Measurements from ENCODE around the gene FGD6. TPM values are rescaled to one million over a fixed set of nuclear protein-coding genes. Genes with fewer than 3 reads are reported as not detected.

Gene FGD6
- polyA plus RNA-seq, 1 donor (not counting 4 experiments of a cell fraction or from before 2014, with no cell fraction given): 54.2 TPM

- Histone ChIP-seq H3K4me2 (ENCODE audit: control insufficient read depth, extremely low read depth, insufficient read depth, low read depth, low read length) (no peak overlapping the region), H3K27me3 (ENCODE audit: control insufficient read depth, extremely low read depth, insufficient read depth, low read length) (no peaks in the 10 kb centered on the region), H3K9me1 (ENCODE audit: control insufficient read depth, extremely low read depth, insufficient read depth, low read length) (no peaks in the 10 kb centered on the region), H3K4me3 (ENCODE audit: control insufficient read depth in 2 of 3, extremely low read depth in 1 of 3, insufficient read depth in 2 of 3, low read depth in 1 of 3, low read length in 3 of 3) (no peak overlapping the region), H3K79me2 (ENCODE audit: control insufficient read depth, insufficient read depth, low read length) (peaks cover 20% of the 10 kb centered on the region), H4K20me1 (ENCODE audit: control insufficient read depth, extremely low read depth, insufficient read depth, low read length) (no peaks in the 10 kb centered on the region), H3K36me3 (ENCODE audit: control insufficient read depth in 2 of 2, extremely low read depth in 1 of 2, insufficient read depth in 2 of 2, low read length in 2 of 2) (peaks cover 37 to 50% of the 10 kb centered on the region in 2 experiments), H2AFZ (ENCODE audit: control insufficient read depth, low read length) (no peak overlapping the region), H3K4me1 (ENCODE audit: control insufficient read depth, extremely low read depth, insufficient read depth, low read length) (peaks cover 11% of the 10 kb centered on the region), H3K27ac (ENCODE audit: control insufficient read depth, insufficient read depth, low read length) (peak overlapping the region; percentile 1), H3K9me3 (ENCODE audit: control insufficient read depth, low read depth, low read length) (no peaks in the 10 kb centered on the region), H3K9ac (ENCODE audit: control insufficient read depth, extremely low read depth, insufficient read depth, low read length) (no peak overlapping the region)
- FAIRE-seq (no peak), DNase-seq (ENCODE audit: low read depth, low spot score) (no peak)
- TF ChIP-seq EZH2 (IDR thresholded peaks at IDR 0.05; ENCODE audit: low read length) (no peak), CTCF (optimal IDR thresholded peaks at IDR 0.05 in 1 of 3, IDR thresholded peaks at IDR 0.05 in 1 of 3, conservative IDR thresholded peaks at IDR 0.05 in 1 of 3; ENCODE audit: extremely low read depth in 1 of 3, insufficient read depth in 2 of 3, low read length in 3 of 3) (no peak)
- dilution Hi-C loops (cut with MboI; ENCODE audit: extremely low pct_ligation_motif_present, low sequenced_read_pairs): no loop called here
Observed at GRCh38 chr12:95105540-95105939, 111.7 kb downstream of the FGD6 start.

- Histone ChIP-seq H3K79me2 (ENCODE audit: control insufficient read depth, insufficient read depth, low read length) (peaks cover 21% of the 10 kb centered on the region), H3K4me2 (ENCODE audit: control insufficient read depth, extremely low read depth, insufficient read depth, low read depth, low read length) (no peak overlapping the region), H3K27ac (ENCODE audit: control insufficient read depth, insufficient read depth, low read length) (peak overlapping the region; percentile 1), H4K20me1 (ENCODE audit: control insufficient read depth, extremely low read depth, insufficient read depth, low read length) (no peaks in the 10 kb centered on the region), H3K9me1 (ENCODE audit: control insufficient read depth, extremely low read depth, insufficient read depth, low read length) (no peaks in the 10 kb centered on the region), H3K9ac (ENCODE audit: control insufficient read depth, extremely low read depth, insufficient read depth, low read length) (no peak overlapping the region), H3K27me3 (ENCODE audit: control insufficient read depth, extremely low read depth, insufficient read depth, low read length) (no peaks in the 10 kb centered on the region), H3K36me3 (ENCODE audit: control insufficient read depth in 2 of 2, extremely low read depth in 1 of 2, insufficient read depth in 2 of 2, low read length in 2 of 2) (peaks cover 42 to 53% of the 10 kb centered on the region in 2 experiments), H3K4me3 (ENCODE audit: control insufficient read depth in 2 of 3, extremely low read depth in 1 of 3, insufficient read depth in 2 of 3, low read depth in 1 of 3, low read length in 3 of 3) (no peak overlapping the region), H3K4me1 (ENCODE audit: control insufficient read depth, extremely low read depth, insufficient read depth, low read length) (peaks cover 11% of the 10 kb centered on the region), H2AFZ (ENCODE audit: control insufficient read depth, low read length) (no peak overlapping the region), H3K9me3 (ENCODE audit: control insufficient read depth, low read depth, low read length) (no peaks in the 10 kb centered on the region)
- dilution Hi-C loops (cut with MboI; ENCODE audit: extremely low pct_ligation_motif_present, low sequenced_read_pairs): no loop called here
- TF ChIP-seq CTCF (optimal IDR thresholded peaks at IDR 0.05 in 1 of 3, IDR thresholded peaks at IDR 0.05 in 1 of 3, conservative IDR thresholded peaks at IDR 0.05 in 1 of 3; ENCODE audit: extremely low read depth in 1 of 3, insufficient read depth in 2 of 3, low read length in 3 of 3) (no peak), EZH2 (IDR thresholded peaks at IDR 0.05; ENCODE audit: low read length) (no peak)
- FAIRE-seq: no peak
- no peak for DNase-seq (ENCODE audit: low read depth, low spot score)
Observed at GRCh38 chr12:95104919-95105452, 112.3 kb downstream of the FGD6 start.

Measured in keratinocyte (primary cell).